Central memory CD4-positive, alpha-beta T cell (primary cell): ENCODE results near the gene KIRREL3.

ENCODE experiments used
- DNase-seq: peaks from one replicate; pipeline ENCODE4 v3.0.0; 2022

KIRREL3 gene

GRCh38 chr11:126700768-126701519 lies 299.6 kb downstream of the KIRREL3 start:
- no peak for DNase-seq

- no peak for DNase-seq
Measured at GRCh38 chr11:126698576-126698975, 302.0 kb downstream of the KIRREL3 start.

DNA sequence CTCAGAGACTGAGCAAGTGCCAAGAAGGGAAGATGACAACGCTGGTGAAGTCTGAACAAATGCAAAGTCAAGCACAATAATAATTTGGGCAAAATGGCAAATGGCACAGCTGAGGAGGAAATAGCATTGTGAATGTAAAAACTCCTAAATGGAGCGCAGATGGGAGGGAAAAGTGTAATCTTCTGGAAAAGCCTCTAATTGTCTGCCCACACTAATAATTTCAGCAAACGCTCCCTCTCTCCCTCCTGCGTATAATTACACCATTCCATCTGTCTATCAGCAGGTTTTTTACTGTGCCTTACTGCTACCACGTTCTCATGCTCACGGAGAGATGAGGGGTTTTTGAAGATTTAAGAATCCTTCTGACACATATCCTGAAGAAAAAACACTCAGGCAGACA lies 302.6 kb downstream of the KIRREL3 start:
- DNase-seq, result no peak

DNA sequence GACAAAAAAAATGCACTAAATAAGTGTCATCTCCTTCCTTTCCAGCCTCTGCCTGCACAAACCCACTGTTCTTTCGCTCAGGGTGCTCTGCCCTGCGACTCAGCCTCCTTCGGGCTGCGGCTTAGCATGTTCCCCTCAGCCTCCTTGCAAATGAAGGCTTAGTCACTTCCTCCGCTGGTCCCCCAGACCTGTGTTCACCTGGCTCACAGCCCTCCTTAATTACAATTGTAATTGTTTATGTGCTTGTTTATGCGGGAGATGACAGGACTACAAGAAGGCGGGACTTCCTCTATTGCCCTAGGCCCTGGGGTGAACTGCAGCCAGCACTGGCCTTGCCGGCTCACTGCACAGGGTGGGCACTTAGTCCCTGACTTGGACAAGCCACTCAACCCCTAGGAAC lies 303.6 kb downstream of the KIRREL3 start:
- no peak for DNase-seq

DNA sequence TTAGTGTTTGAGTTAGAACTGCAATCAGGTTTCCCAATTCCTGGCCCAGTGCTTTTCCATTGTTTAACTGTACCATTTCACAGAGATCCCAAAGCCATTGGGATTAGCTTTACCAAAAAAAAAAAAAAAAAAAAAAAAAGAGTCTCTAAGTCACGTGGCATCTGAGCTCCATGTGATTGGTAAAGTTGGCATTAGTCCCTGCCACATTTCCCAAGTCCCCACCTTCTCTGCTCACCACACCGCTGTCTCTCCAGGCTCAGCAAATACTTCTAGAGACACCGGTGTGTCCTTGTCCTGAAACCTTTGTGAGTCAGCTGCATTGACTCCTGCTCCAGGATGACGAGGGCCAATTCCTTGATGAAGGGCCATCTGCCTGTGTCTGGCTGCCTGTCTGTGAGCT lies 305.3 kb downstream of the KIRREL3 start:
- no peak for DNase-seq

DNA sequence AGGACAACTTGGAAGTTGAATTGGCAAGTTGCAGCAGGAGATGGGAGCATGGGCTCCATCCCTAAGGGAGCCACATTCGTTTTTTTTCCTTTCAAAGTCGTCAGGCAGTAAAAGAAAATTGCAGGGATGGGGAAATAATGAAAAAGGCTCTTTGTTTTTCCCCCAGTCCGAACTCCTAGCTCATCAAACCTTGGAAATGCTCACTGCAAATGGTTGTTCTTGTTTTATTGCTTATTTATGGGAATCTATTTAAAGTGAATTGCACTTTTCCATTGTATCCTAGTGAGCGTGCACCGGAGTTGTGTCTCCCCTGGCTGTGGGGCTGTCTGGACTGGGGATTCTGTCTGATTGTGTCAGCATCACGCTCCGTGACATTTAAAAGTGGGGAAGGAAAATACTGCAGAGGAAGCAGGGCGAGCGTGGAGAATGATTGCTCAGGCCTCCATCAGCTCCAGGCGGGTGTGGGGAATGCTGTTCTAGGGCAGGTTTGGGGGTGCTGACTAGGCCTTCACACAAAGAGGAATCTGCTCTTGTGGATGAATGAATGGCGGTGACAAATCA lies 306.4 kb downstream of the KIRREL3 start:
- no peak for DNase-seq

GRCh38 chr11:126687477-126687876 lies 313.1 kb downstream of the KIRREL3 start:
- DNase-seq, result no peak

- DNase-seq, result no peak
Measured at GRCh38 chr11:126686938-126687337, 313.6 kb downstream of the KIRREL3 start.

DNA sequence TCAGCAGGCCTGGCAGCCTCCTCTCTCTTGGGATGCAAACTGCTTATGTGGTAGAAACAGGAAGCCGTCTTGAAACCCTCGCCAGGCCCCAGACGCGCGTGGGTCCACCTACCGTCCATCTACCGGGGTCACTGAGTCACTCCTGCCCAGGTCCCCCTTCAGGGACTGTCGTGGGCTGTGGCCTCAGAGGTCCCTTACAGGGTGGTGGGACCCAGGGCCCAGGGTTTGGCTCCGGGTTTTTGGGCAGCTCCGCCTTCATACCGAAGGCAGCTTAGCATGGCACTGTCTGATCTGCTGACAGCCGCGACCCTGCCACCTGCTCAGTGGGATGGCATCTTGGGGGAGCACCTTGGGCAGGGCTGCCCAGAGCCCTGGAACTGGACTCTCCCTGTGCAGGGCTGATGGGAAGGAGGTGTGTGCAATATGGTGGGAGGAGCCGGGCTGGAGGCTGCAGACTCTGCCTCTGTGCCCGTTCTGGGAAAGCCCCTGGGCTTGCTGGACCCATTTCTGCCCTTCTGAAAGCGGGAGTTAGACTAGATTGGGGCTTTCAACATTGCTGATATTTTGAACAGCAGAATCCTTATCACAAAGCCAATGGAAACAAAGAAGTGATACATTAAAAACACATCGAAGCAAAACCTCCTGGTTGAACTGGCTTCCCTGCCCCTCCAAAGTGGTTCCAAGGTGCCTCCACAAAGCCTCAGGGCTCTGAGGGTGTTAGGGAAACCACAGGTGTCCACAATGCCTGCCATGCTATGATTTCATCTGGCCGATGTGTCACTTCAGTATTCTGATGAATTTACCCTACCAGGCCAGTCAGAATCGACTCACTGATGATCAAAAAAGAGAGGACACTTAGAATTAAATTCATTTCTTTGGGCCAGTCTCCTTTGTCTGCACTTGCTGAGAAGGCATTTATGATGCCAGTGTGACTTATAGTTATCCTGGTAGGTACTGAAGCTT lies 316.5 kb downstream of the KIRREL3 start:
- no peak for DNase-seq

GRCh38 chr11:126682590-126682989 lies 318.0 kb downstream of the KIRREL3 start:
- DNase-seq, result no peak

DNA sequence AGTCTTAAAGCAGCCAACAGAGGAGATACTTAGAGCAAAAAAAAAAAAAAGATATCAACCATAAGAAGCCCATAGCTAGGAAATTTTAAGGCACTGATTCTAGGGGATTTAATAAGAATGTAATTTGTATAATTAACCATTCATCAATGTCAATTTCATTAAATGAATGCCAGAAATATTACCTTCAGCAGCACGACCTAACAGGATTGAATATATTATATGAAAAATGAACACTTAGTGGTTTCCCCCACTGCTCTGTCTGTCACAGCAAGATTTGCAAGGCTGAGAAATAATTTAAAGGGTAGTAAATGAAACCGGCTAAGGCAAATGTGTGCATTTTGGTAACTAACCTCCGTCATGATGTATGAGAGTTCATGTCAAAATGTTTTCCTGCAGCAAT lies 319.9 kb downstream of the KIRREL3 start:
- DNase-seq, result no peak

DNA sequence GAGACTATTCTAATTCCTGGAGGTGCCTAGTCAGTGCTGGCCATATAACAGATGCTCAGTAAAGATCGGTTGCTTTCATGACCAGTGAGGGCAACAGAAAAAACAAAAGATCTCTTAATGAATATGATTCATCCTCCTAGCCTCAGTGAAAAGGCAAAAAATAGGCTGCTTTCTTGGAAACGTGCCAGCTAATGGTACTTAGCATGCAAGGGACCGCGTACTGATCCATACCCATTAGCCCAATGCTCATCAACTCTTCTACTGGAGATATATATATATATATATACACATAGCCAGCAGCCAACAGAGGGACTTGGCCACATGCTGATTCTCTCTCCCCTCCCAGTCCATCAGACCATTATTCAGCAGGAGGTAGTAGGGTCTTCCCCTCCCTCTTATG lies 320.4 kb downstream of the KIRREL3 start:
- no peak for DNase-seq

DNA sequence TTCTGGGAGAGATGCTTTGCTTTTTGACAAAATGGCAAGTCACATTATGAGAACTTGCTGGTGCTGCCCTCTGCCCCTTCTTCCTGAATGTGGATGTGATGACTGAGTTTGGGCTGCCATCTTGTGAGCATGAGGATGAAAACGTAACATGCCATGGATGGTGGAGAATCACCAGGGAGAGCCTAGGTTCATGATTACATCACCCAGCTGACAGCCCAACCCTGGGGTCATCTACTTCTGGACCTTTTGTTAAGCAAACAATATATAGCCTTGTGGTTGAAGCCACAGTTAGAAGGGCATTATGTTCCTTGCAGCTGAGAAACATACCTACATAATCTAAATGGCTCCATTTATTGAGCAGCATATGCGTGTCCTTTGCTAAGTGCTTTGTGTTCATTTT lies 321.5 kb downstream of the KIRREL3 start:
- no peak for DNase-seq

DNA sequence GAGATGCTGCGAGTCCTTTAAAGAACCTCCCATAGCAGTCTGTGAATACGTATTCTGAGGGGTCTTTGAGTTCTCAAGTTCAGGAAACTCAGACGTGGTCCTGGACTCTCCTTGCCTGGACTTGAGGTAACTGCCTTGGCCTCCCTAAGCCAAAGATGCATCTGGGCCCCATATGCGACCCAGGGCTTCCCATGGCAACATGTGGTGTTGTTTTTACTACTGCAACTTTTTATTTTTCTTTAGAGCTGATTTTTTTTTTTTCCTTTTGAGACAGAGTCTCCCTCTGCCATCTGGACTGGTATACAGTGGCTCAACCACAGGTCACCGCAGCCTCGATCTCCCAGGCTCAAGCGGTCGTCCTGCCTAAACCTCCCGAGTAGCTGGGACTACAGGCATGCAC lies 324.0 kb downstream of the KIRREL3 start:
- DNase-seq, result no peak

DNA sequence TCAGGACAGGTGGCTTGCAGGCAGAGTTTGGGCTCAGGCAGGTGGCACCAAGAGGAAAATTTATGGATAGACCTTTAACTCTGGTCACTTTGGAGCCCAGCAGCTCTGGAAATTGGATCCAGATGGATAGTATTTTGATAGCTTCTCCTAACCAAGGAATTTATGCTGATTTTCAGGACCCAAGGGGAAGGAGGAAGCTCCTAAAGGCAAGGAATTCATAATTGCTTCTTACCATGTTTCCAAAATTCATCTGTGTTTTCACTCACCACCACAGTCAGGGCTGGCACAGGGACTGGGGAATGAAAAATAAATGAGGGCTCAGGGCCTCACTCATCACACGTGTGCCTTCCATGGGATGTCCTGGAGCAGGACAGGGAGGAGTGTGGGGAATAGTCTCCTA lies 327.3 kb downstream of the KIRREL3 start:
- DNase-seq, result no peak

GRCh38 chr11:126669416-126669815 lies 331.2 kb downstream of the KIRREL3 start:
- no peak for DNase-seq

- DNase-seq, result no peak
Measured at GRCh38 chr11:126664643-126665042, 335.9 kb downstream of the KIRREL3 start.

DNA sequence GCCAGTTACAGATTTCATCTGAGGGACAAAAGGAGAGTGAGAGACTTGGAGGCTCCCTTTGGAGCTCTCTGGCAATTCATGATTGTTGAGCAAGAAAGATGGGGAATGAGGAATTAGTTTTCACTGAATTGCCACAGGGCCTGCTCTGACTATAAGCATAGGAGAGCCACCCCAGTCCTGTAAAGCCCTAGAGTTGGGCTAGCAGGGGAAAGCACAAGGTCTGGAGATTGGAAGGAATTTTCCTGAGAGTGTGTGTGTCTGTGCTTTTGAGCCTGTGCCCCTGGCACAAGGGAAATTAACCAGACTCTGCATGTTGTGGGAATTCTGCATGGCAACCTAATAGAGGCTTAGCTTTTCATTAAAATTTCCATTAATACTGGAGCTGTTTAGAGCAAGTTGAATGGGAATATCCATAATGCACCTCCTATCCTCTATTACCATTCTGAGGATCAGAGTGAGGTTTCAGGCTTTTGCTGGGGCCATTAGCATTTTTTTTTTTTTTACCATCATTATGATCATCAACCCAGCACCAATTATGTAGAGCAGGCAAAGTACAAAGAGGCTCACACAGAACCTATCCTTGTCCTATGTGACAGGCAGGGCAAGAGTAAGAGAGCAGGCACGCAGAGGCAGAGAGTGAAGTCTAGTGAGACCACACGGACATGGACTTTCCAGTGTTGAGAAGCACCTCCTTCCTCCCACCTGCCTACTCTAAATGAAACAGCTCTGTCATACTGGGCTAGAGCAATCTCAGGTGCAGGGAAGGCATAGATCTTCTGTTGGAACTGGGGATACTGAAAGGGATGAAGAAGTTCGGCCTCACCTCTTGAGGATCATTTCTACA lies 336.6 kb downstream of the KIRREL3 start:
- no peak for DNase-seq

- no peak for DNase-seq
Measured at GRCh38 chr11:126662035-126662790, 338.4 kb downstream of the KIRREL3 start.

DNA sequence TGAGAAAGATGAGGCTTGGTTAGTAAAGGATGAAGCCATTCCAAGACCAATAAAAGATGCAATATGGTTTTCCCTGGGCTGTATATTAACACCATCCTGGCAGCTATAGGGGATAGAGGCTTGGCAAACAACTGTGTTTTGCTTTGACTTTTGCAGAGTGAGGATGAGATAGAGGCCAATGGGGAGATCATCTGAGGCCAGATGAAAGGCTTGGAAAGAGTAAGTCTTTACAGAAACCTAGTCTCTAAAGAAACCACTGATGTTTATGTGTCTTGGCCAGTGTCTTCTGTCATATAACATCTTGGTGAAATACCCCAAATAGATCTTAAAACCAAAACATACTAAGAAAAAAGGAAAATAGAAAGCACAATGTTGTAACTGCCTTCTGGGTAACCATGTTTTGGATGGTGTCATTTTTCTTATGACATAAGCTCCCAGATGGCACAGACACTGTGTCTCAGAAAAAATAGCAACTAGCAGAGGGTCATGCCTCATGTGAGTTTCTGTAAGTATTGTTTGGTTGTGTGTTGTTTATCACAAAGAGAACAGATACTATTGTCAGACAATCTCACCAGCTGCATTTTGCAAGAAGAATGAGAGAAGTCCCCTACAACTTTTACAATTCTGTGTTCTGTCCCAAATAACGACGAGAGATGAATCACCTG lies 339.7 kb downstream of the KIRREL3 start:
- no peak for DNase-seq

DNA sequence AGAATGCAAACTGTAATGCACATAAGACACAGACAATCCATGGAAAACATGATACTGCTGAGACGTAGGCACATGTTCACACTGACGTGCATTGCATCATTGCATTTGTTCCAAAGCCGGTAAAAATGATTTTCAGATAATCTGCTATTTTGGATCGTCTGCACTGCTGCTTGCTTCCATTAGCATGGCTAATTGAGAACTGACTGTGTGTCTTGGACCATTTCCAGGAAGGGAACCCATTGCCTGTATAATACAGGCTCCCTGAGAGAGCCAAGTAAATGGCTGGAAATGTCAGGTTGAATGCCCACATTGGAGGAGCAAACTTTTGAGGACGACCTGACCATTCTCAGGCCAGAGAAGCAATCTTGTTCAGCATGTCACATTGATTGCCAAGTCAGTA lies 340.2 kb downstream of the KIRREL3 start:
- DNase-seq, result no peak
